IMR-90 (cell line): Measurements from ENCODE around the gene MIB1. TPM values are rescaled to one million over a fixed set of nuclear protein-coding genes. Genes with fewer than 3 reads are reported as not detected.

Experiments used
- ATAC-seq: fragments of 200-7000 bp; cut with Tn5 transposase; 2 replicates; pipeline ENCODE4 v1.9.1; 2020; ENCODE audit warnings: low read depth, mild to moderate bottlenecking, moderate library complexity
- BruUV-seq: library from RNA; stranded (reverse); fragments of 400-500 nt; replicated peaks from 2 replicates; lab custom pipeline; 2021; lab: Mats Ljungman, UMichigan
- CTCF ChIA-PET: fragments of 300-600 bp; formaldehyde crosslinking; extraction: SDS; loops from one replicate; lab custom pipeline; 2021; ENCODE audit warnings: antibody characterized with exemption; lab: Yijun Ruan, JAX
- POLR2A ChIA-PET: fragments of 300-600 bp; sonication (Branson Sonifier 250); formaldehyde crosslinking; loops from one replicate; lab custom pipeline; 2022; ENCODE audit warnings: antibody characterized with exemption; ENCODE audit not compliant: unreplicated experiment; lab: Charles Lee
- DNase-seq: peaks from one replicate; pipeline ENCODE4 v3.0.0; 2013
- H2AFZ ChIP-seq: replicated peaks from 2 replicates; pipeline ENCODE3; 2013; ENCODE audit warnings: low read length, mild to moderate bottlenecking; ENCODE audit not compliant: poor library complexity
- H2AK5ac ChIP-seq: 2 replicates; pipeline ENCODE4 v1.6.1; 2013; ENCODE audit warnings: low read depth, low read length, inconsistent platforms
- H2AK9ac ChIP-seq: replicated peaks from 2 replicates; pipeline ENCODE3; 2013; ENCODE audit warnings: mild to moderate bottlenecking, low read depth, low read length, moderate library complexity; ENCODE audit not compliant: poor library complexity
- H2BK120ac ChIP-seq: 2 replicates; pipeline ENCODE4 v1.6.1; 2013; ENCODE audit warnings: low read depth, low read length, inconsistent platforms
- H2BK15ac ChIP-seq: 3 replicates; pipeline ENCODE4 v1.6.1; 2013; ENCODE audit warnings: low read depth, low read length, inconsistent platforms
- H2BK20ac ChIP-seq: 2 replicates; pipeline ENCODE4 v1.6.1; 2013; ENCODE audit warnings: low read depth, mild to moderate bottlenecking, inconsistent platforms, low read length, moderate library complexity
- H2BK5ac ChIP-seq: 2 replicates; pipeline ENCODE4 v1.6.1; 2013; ENCODE audit warnings: mild to moderate bottlenecking, low read depth, low read length, inconsistent platforms; ENCODE audit not compliant: poor library complexity, severe bottlenecking
- H3K14ac ChIP-seq: replicated peaks from 2 replicates; pipeline ENCODE4 v1.6.1; 2013; ENCODE audit warnings: low read depth, low read length, inconsistent platforms
- H3K18ac ChIP-seq: 2 replicates; pipeline ENCODE4 v1.6.1; 2013; ENCODE audit warnings: low read depth, low read length, control low read depth
- H3K23ac ChIP-seq: 2 replicates; pipeline ENCODE4 v1.6.1; 2013; ENCODE audit warnings: low read depth, low read length, inconsistent platforms
- H3K27ac ChIP-seq: 2 replicates; pipeline ENCODE4 v1.5.1; 2013; ENCODE audit warnings: mild to moderate bottlenecking, control low read depth, low read length; ENCODE audit not compliant: insufficient read depth
- H3K27me3 ChIP-seq: 2 replicates; pipeline ENCODE4 v1.6.1; 2013; ENCODE audit warnings: low read length; ENCODE audit not compliant: control insufficient read depth, insufficient read depth
- H3K36me3 ChIP-seq: 2 replicates; pipeline ENCODE4 v1.6.1; 2013; ENCODE audit warnings: low read length, mixed read lengths; ENCODE audit not compliant: control insufficient read depth, insufficient read depth
- H3K4ac ChIP-seq: 2 replicates; pipeline ENCODE4 v1.6.1; 2013; ENCODE audit warnings: low read depth, low read length, inconsistent platforms
- H3K4me1 ChIP-seq: 2 replicates; pipeline ENCODE4 v1.6.1; 2013; ENCODE audit warnings: low read length, mixed read lengths; ENCODE audit not compliant: control insufficient read depth, insufficient read depth
- H3K4me2 ChIP-seq: 2 replicates; pipeline ENCODE4 v1.6.1; 2013; ENCODE audit warnings: low read depth, mild to moderate bottlenecking, control low read depth, low read length, moderate library complexity
- H3K4me3 ChIP-seq: 2 replicates; pipeline ENCODE4 v1.5.1; 2013; ENCODE audit warnings: low read depth, mild to moderate bottlenecking, control low read depth, low read length, moderate library complexity; ENCODE audit not compliant: insufficient read depth
- H3K56ac ChIP-seq: 2 replicates; pipeline ENCODE4 v1.6.1; 2013; ENCODE audit warnings: low read length, inconsistent platforms; ENCODE audit not compliant: insufficient read depth; ENCODE audit errors: extremely low read depth
- H3K79me1 ChIP-seq, 2 experiments: 2 replicates each; pipeline ENCODE4 v1.6.1; 2013; ENCODE audit warnings: low read length in 2 of 2, inconsistent platforms in 1 of 2, low read depth in 1 of 2
- H3K9ac ChIP-seq: 2 replicates; pipeline ENCODE4 v1.6.1; 2013; ENCODE audit warnings: low read depth, low read length, control low read depth
- H3K9me1 ChIP-seq: 2 replicates; pipeline ENCODE4 v1.6.1; 2013; ENCODE audit warnings: low read length, inconsistent platforms; ENCODE audit not compliant: insufficient read depth
- H3K9me3 ChIP-seq: 2 replicates; pipeline ENCODE4 v1.6.1; 2013; ENCODE audit warnings: low read length; ENCODE audit not compliant: control insufficient read depth, insufficient read depth
- H4K20me1 ChIP-seq: 2 replicates; pipeline ENCODE4 v1.6.1; 2013; ENCODE audit warnings: low read length, inconsistent platforms; ENCODE audit not compliant: insufficient read depth
- H4K5ac ChIP-seq: 2 replicates; pipeline ENCODE4 v1.6.1; 2013; ENCODE audit warnings: mild to moderate bottlenecking, low read depth, low read length, control low read depth
- H4K8ac ChIP-seq, 2 experiments: 2 replicates each; pipeline ENCODE4 v1.6.1; 2013; ENCODE audit warnings: low read depth in 2 of 2, low read length in 2 of 2, control low read depth in 1 of 2, inconsistent platforms in 1 of 2
- H4K91ac ChIP-seq: 2 replicates; pipeline ENCODE4 v1.6.1; 2013; ENCODE audit warnings: low read depth, low read length, inconsistent platforms; ENCODE audit not compliant: insufficient read depth
- BHLHE40 ChIP-seq: fragments of 150-350 bp; IDR thresholded peaks from 2 replicates; pipeline ENCODE4 v1.6.1; 2016; ENCODE audit warnings: mild to moderate bottlenecking, low read depth, low read length
- CEBPB ChIP-seq: IDR thresholded peaks from 2 replicates; pipeline ENCODE4 v1.6.1; 2012; ENCODE audit warnings: low read depth, low read length, improper control_type of control experiment
- FOS ChIP-seq: fragments of 150-350 bp; IDR thresholded peaks from 2 replicates; pipeline ENCODE4 v1.6.1; 2016; ENCODE audit warnings: low read depth, low read length
- MAFK ChIP-seq: IDR thresholded peaks from 2 replicates; pipeline ENCODE4 v1.6.1; 2012; ENCODE audit warnings: low read depth, low read length, improper control_type of control experiment
- MAZ ChIP-seq: IDR thresholded peaks from 2 replicates; pipeline ENCODE4 v1.6.1; 2012; ENCODE audit warnings: low read depth, mild to moderate bottlenecking, low read length, improper control_type of control experiment, moderate library complexity, borderline replicate concordance
- MXI1 ChIP-seq: IDR thresholded peaks from 2 replicates; pipeline ENCODE4 v1.6.1; 2012; ENCODE audit warnings: low read depth, mild to moderate bottlenecking, low read length, moderate library complexity, borderline replicate concordance
- NFE2L2 ChIP-seq: fragments of 150-350 bp; IDR thresholded peaks from 2 replicates; pipeline ENCODE4 v1.6.1; 2016; ENCODE audit warnings: low read depth, mild to moderate bottlenecking, low read length
- POLR2A ChIP-seq: IDR thresholded peaks from 2 replicates; pipeline ENCODE4 v1.6.1; 2012; ENCODE audit warnings: mild to moderate bottlenecking, low read depth, low read length
- RAD21 ChIP-seq: IDR thresholded peaks from 2 replicates; pipeline ENCODE4 v1.6.1; 2012; ENCODE audit warnings: low read length, improper control_type of control experiment
- RCOR1 ChIP-seq: IDR thresholded peaks from 2 replicates; pipeline ENCODE4 v1.6.1; 2012; ENCODE audit warnings: mild to moderate bottlenecking, low read length, improper control_type of control experiment; ENCODE audit not compliant: insufficient replicate concordance
- RFX5 ChIP-seq: IDR thresholded peaks from 2 replicates; pipeline ENCODE4 v1.8.0; 2012; ENCODE audit warnings: low read depth, mild to moderate bottlenecking, low read length, moderate library complexity
- SMC3 ChIP-seq: fragments of 150-350 bp; IDR thresholded peaks from 2 replicates; pipeline ENCODE4 v1.6.1; 2016; ENCODE audit warnings: low read depth, mild to moderate bottlenecking, antibody characterized with exemption, low read length, moderate library complexity
- WGBS, 2 experiments: methylation state at CpG; one replicate each; pipeline versions ENCODE4 v1.1.5 to v1.1.7; 2013; ENCODE audit warnings: missing lambda C conversion rate in 2 of 2; ENCODE audit not compliant: insufficient read length in 1 of 2; ENCODE audit errors: extremely low coverage in 2 of 2; 5-methylcytosine and 5-hydroxymethylcytosine counted together
- dilution Hi-C: fragments of 300-500 bp; cut with HindIII; formaldehyde crosslinking; loops from one replicate; pipeline ENCODE4 v1.14.3; 2018; ENCODE audit warnings: low sequenced_read_pairs; ENCODE audit not compliant: unreplicated experiment
- in situ Hi-C: fragments of 300-500 bp; cut with MboI; formaldehyde crosslinking; loops from 3 replicates; pipeline ENCODE4 v1.14.3; 2019; ENCODE audit warnings: low sequenced_read_pairs, inconsistent platforms, mixed read lengths
- intact Hi-C: fragments of 100-400 bp; cut with micrococcal nuclease; formaldehyde crosslinking; loops from 2 replicates; pipeline ENCODE4 v1.10.0; 2022
- polyA plus RNA-seq, 3 experiments: library from polyadenylated mRNA; depleted of rRNA; stranded (reverse); fragments of >200 nt; gene quantifications; 2 replicates each; pipeline ENCODE4 v1.2.3, GENCODE V29; 2012; ENCODE audit warnings: low replicate concordance in 1 of 3
- total RNA-seq: library from RNA; depleted of rRNA; stranded (reverse); fragments of >200 nt; gene quantifications from 2 replicates; pipeline ENCODE4 v1.2.3, GENCODE V29; 2012
- TF ChIP-seq, protein P1 (sequence below): fragments of 150-350 bp; IDR thresholded peaks from 2 replicates; pipeline ENCODE4 v1.6.1; 2016; ENCODE audit warnings: low read depth, mild to moderate bottlenecking, low read length, moderate library complexity, borderline replicate concordance
- TF ChIP-seq, protein P2 (sequence below): conservative IDR thresholded peaks from 2 replicates; pipeline ENCODE4 v1.5.1; 2012; ENCODE audit warnings: mild to moderate bottlenecking, low read depth, low read length, improper control_type of control experiment
- TF ChIP-seq, protein P3 (sequence below): fragments of 150-350 bp; IDR thresholded peaks from 2 replicates; pipeline ENCODE4 v1.6.1; 2017; ENCODE audit warnings: mild to moderate bottlenecking, antibody characterized with exemption, low read length, low read depth

Gene MIB1
- total and polyA plus RNA-seq, 2 of the 4 experiments (the other 2 are of a cell fraction) = 5.9 to 80.1 TPM

DNA sequence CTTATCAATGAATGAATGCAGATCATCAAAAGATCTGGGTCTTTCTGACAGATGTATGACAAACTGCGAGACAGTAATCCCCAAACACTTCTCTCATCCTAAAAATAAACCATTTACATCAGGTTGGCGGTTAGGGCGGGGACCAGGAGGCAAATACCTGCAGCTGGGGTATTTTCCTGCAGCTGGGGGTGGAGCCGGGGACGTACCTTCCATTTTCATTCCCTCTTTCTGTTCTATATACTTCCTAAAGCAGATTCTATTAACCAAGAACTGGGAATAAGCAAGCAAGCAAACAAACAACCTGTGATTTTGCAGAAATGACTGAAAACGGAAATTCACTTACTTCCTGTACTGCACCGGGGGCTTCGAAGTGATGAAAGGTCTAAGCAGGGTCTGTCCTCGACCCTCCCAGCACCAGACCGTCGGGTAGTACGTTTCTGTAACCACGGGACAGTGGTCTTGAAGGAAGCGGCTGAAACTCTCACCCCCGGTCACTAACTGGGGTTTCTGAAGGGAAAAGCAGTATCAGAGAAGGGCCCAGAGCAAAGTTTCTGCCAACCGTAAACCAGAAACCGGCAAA, 37.3 kb upstream of the MIB1 start:
- WGBS, 2 experiments = 0% methylated on average over 7 of the region's 17 CpGs; no CpG with 5 or more reads in 1 of the 2 experiments
- no peak overlapping the region for H2AK5ac ChIP-seq

More for the DNA sequence above, 37.3 kb upstream of the MIB1 start:
- ChIA-PET CTCF (no interaction called here), POLR2A (no interaction called here)
- no peak overlapping the region for H2BK5ac ChIP-seq
- H3K18ac ChIP-seq = peak overlapping the region; percentile 8; the same call in 1 of the 2 replicates
- no peaks in the 10 kb centered on the region for H3K36me3 ChIP-seq
- TF ChIP-seq BHLHE40 = no peak
- no peak for TF ChIP-seq FOS
- TF ChIP-seq POLR2A = no peak
- TF ChIP-seq NFE2L2 = no peak
- TF ChIP-seq, protein P1, sequence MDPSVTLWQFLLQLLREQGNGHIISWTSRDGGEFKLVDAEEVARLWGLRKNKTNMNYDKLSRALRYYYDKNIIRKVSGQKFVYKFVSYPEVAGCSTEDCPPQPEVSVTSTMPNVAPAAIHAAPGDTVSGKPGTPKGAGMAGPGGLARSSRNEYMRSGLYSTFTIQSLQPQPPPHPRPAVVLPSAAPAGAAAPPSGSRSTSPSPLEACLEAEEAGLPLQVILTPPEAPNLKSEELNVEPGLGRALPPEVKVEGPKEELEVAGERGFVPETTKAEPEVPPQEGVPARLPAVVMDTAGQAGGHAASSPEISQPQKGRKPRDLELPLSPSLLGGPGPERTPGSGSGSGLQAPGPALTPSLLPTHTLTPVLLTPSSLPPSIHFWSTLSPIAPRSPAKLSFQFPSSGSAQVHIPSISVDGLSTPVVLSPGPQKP = no peak
- TF ChIP-seq MAZ = no peak
- no peak for TF ChIP-seq CEBPB
- TF ChIP-seq, protein P2, sequence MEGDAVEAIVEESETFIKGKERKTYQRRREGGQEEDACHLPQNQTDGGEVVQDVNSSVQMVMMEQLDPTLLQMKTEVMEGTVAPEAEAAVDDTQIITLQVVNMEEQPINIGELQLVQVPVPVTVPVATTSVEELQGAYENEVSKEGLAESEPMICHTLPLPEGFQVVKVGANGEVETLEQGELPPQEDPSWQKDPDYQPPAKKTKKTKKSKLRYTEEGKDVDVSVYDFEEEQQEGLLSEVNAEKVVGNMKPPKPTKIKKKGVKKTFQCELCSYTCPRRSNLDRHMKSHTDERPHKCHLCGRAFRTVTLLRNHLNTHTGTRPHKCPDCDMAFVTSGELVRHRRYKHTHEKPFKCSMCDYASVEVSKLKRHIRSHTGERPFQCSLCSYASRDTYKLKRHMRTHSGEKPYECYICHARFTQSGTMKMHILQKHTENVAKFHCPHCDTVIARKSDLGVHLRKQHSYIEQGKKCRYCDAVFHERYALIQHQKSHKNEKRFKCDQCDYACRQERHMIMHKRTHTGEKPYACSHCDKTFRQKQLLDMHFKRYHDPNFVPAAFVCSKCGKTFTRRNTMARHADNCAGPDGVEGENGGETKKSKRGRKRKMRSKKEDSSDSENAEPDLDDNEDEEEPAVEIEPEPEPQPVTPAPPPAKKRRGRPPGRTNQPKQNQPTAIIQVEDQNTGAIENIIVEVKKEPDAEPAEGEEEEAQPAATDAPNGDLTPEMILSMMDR = no peak
- TF ChIP-seq RAD21 = no peak
- no peak for TF ChIP-seq MXI1
- TF ChIP-seq MAFK = no peak
- no peak for TF ChIP-seq SMC3
- TF ChIP-seq, protein P3, sequence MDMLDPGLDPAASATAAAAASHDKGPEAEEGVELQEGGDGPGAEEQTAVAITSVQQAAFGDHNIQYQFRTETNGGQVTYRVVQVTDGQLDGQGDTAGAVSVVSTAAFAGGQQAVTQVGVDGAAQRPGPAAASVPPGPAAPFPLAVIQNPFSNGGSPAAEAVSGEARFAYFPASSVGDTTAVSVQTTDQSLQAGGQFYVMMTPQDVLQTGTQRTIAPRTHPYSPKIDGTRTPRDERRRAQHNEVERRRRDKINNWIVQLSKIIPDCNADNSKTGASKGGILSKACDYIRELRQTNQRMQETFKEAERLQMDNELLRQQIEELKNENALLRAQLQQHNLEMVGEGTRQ = no peak
- TF ChIP-seq RCOR1 = no peak
- TF ChIP-seq RFX5 = no peak
- H3K27me3 ChIP-seq = no peaks in the 10 kb centered on the region
- H3K14ac ChIP-seq = peak overlapping the region; percentile 94
- no peaks in the 10 kb centered on the region; the same call in 1 of the 2 replicates for H3K4me1 ChIP-seq
- peak overlapping the region; percentile 59; the same call in 1 of the 2 replicates for H3K27ac ChIP-seq
- ATAC-seq (no peak), DNase-seq (peak; percentile 51)
- H3K9me1 ChIP-seq = no peaks in the 10 kb centered on the region
- H3K56ac ChIP-seq = peak overlapping the region; percentile 85; the same call in 1 of the 2 replicates
- BruUV-seq = no TSS peak
- in situ Hi-C loops = no loop called here
- peak overlapping the region; percentile 71 for H2BK20ac ChIP-seq
- H4K20me1 ChIP-seq = no peaks in the 10 kb centered on the region
- peak overlapping the region; percentile 86 for H3K4ac ChIP-seq
- H3K4me3 ChIP-seq = peak overlapping the region; percentile 99
- peak overlapping the region; percentile 24 for H4K5ac ChIP-seq
- dilution Hi-C loops = no loop called here
- H3K79me1 ChIP-seq = peaks cover 6 to 19% of the 10 kb centered on the region in 2 experiments; a peak in 3 of 4 replicates
- H4K91ac ChIP-seq = peak overlapping the region; percentile 68; the same call in 1 of the 2 replicates
- H2BK120ac ChIP-seq = peak overlapping the region; percentile 61
- H2BK15ac ChIP-seq = no peak overlapping the region
- H3K9me3 ChIP-seq = no peaks in the 10 kb centered on the region
- H2AFZ ChIP-seq = peak overlapping the region; percentile 98
- intact Hi-C loops = loop anchor here (1.0 to 5.0 kb wide), 3 partner anchors 37 to 216 kb away; partner anchors contain the start of gene MIB1
- peak overlapping the region; percentile 80 for H3K4me2 ChIP-seq
- H3K23ac ChIP-seq = peak overlapping the region; percentile 74
- peak overlapping the region; percentile 83 for H3K9ac ChIP-seq
- H2AK9ac ChIP-seq = peak overlapping the region; percentile 92
- peak overlapping the region; percentile 56 to 90 for H4K8ac ChIP-seq
